H9 (cell line): ENCODE results near the gene ACVR2B. TPM values are rescaled to one million over a fixed set of nuclear protein-coding genes. Genes with fewer than 3 reads are reported as not detected.
A peak's percentile ranks its signal among the peaks of the same experiment; 100 is the strongest.

Experiments used
- DNase-seq: peaks from one replicate; pipeline ENCODE4 v3.0.0-alpha.2; 2017
- H2AFZ ChIP-seq: one replicate; pipeline ENCODE4 v1.6.1; 2013; ENCODE audit warnings: mild to moderate bottlenecking, low read length, control low read depth, moderate library complexity
- H2AK5ac ChIP-seq: 2 replicates; pipeline ENCODE4 v1.6.1; 2013; ENCODE audit warnings: low read length, control low read depth, mixed read lengths; ENCODE audit not compliant: insufficient read length
- H2BK120ac ChIP-seq: one replicate; pipeline ENCODE4 v1.6.1; 2013; ENCODE audit warnings: low read depth, mild to moderate bottlenecking, low read length, control low read depth, inconsistent platforms; ENCODE audit not compliant: poor library complexity, severe bottlenecking
- H2BK12ac ChIP-seq: 2 replicates; pipeline ENCODE4 v1.6.1; 2013; ENCODE audit warnings: low read length, control low read depth, mixed read lengths, low read depth; ENCODE audit not compliant: insufficient read length
- H2BK15ac ChIP-seq: 2 replicates; pipeline ENCODE4 v1.6.1; 2013; ENCODE audit warnings: low read depth, low read length, control low read depth
- H2BK20ac ChIP-seq: one replicate; pipeline ENCODE4 v1.6.1; 2013; ENCODE audit warnings: low read depth, mild to moderate bottlenecking, low read length, control low read depth, inconsistent platforms; ENCODE audit not compliant: poor library complexity, severe bottlenecking
- H2BK5ac ChIP-seq: 2 replicates; pipeline ENCODE4 v1.6.1; 2013; ENCODE audit warnings: low read length, control low read depth, mixed read lengths; ENCODE audit not compliant: insufficient read length
- H3K14ac ChIP-seq: 2 replicates; pipeline ENCODE4 v1.6.1; 2013; ENCODE audit warnings: low read length, control low read depth; ENCODE audit not compliant: insufficient read depth
- H3K18ac ChIP-seq: 2 replicates; pipeline ENCODE4 v1.6.1; 2013; ENCODE audit warnings: low read depth, mild to moderate bottlenecking, mixed read lengths, low read length, control low read depth; ENCODE audit not compliant: insufficient read length
- H3K23ac ChIP-seq: 2 replicates; pipeline ENCODE4 v1.6.1; 2013; ENCODE audit warnings: low read length, control low read depth, mixed read lengths, low read depth; ENCODE audit not compliant: insufficient read length
- H3K23me2 ChIP-seq: 2 replicates; pipeline ENCODE4 v1.6.1; 2013; ENCODE audit warnings: low read depth, mild to moderate bottlenecking, mixed read lengths, low read length, control low read depth; ENCODE audit not compliant: insufficient read length, poor library complexity, severe bottlenecking
- H3K27ac ChIP-seq: 2 replicates; pipeline ENCODE4 v1.5.1; 2013; ENCODE audit warnings: low read length, control low read depth, mixed read lengths, low read depth; ENCODE audit not compliant: insufficient read length
- H3K27me3 ChIP-seq: 2 replicates; pipeline ENCODE4 v1.6.1; 2013; ENCODE audit warnings: low read length, control low read depth, inconsistent platforms; ENCODE audit not compliant: insufficient read depth
- H3K4ac ChIP-seq: 2 replicates; pipeline ENCODE4 v1.6.1; 2013; ENCODE audit warnings: low read depth, mild to moderate bottlenecking, control low read depth, inconsistent platforms, low read length, moderate library complexity
- H3K4me1 ChIP-seq: 2 replicates; pipeline ENCODE4 v1.6.1; 2013; ENCODE audit warnings: low read length, control low read depth, inconsistent platforms; ENCODE audit not compliant: insufficient read depth
- H3K4me2 ChIP-seq: 2 replicates; pipeline ENCODE4 v1.6.1; 2013; ENCODE audit warnings: low read length, control low read depth, mixed read lengths; ENCODE audit not compliant: insufficient read length, insufficient read depth
- H3K56ac ChIP-seq: 2 replicates; pipeline ENCODE4 v1.6.1; 2013; ENCODE audit warnings: low read depth, mild to moderate bottlenecking, mixed read lengths, low read length, control low read depth; ENCODE audit not compliant: insufficient read length
- H3K79me1 ChIP-seq: 2 replicates; pipeline ENCODE4 v1.6.1; 2013; ENCODE audit warnings: low read depth, mild to moderate bottlenecking, moderate library complexity, low read length, control low read depth, inconsistent platforms; ENCODE audit not compliant: insufficient read depth, poor library complexity, severe bottlenecking
- H3K79me2 ChIP-seq: 2 replicates; pipeline ENCODE4 v1.6.1; 2013; ENCODE audit warnings: low read length, control low read depth, inconsistent platforms; ENCODE audit not compliant: insufficient read depth
- H3K9ac ChIP-seq: 2 replicates; pipeline ENCODE4 v1.6.1; 2013; ENCODE audit warnings: low read length, control low read depth, mixed read lengths; ENCODE audit not compliant: insufficient read length; ENCODE audit errors: extremely low read depth
- H3K9me3 ChIP-seq: one replicate; pipeline ENCODE4 v1.6.1; 2013; ENCODE audit warnings: low read depth, low read length, inconsistent platforms; ENCODE audit not compliant: control insufficient read depth
- H3T11ph ChIP-seq: one replicate; pipeline ENCODE4 v1.6.1; 2013; ENCODE audit warnings: mild to moderate bottlenecking, low read length, control low read depth, inconsistent platforms
- H4K20me1 ChIP-seq: one replicate; pipeline ENCODE4 v1.6.1; 2013; ENCODE audit not compliant: control insufficient read depth, insufficient read length, insufficient read depth
- H4K5ac ChIP-seq: 2 replicates; pipeline ENCODE4 v1.6.1; 2013; ENCODE audit warnings: low read depth, mild to moderate bottlenecking, mixed read lengths, low read length, control low read depth; ENCODE audit not compliant: insufficient read length
- H4K8ac ChIP-seq: replicated peaks from 2 replicates; pipeline ENCODE4 v1.6.1; 2013; ENCODE audit warnings: low read length, control low read depth, mixed read lengths, low read depth; ENCODE audit not compliant: insufficient read length
- H4K91ac ChIP-seq: 2 replicates; pipeline ENCODE4 v1.6.1; 2013; ENCODE audit warnings: low read depth, mild to moderate bottlenecking, moderate library complexity, mixed read lengths, low read length, control low read depth; ENCODE audit not compliant: insufficient read length
- H3K27ac Mint-ChIP-seq, 3 experiments: 2 replicates in 2 of 3; 3 replicates in 1 of 3; pipeline ENCODE4 v1.8.0; 2020 to 2021; ENCODE audit warnings: mixed read lengths in 3 of 3, mild to moderate bottlenecking in 1 of 3, moderate library complexity in 1 of 3
- H3K27me3 Mint-ChIP-seq: 2 replicates; pipeline ENCODE4 v1.8.0; 2021; ENCODE audit warnings: low read depth, mild to moderate bottlenecking, moderate library complexity, mixed read lengths
- H3K36me3 Mint-ChIP-seq, 3 experiments: 2 replicates in 2 of 3; 3 replicates in 1 of 3; pipeline ENCODE4 v1.8.0; 2020 to 2021; ENCODE audit warnings: low read depth in 3 of 3, mixed read lengths in 3 of 3; ENCODE audit not compliant: insufficient read depth in 1 of 3
- H3K4me1 Mint-ChIP-seq, 2 experiments: 2 replicates each; pipeline ENCODE4 v1.8.0; 2020; ENCODE audit warnings: mixed read lengths in 2 of 2
- H3K4me3 Mint-ChIP-seq, 2 experiments: 2 replicates in 1 of 2; 3 replicates in 1 of 2; pipeline ENCODE4 v1.8.0; 2020 to 2021; ENCODE audit warnings: mild to moderate bottlenecking in 2 of 2, mixed read lengths in 2 of 2, moderate library complexity in 1 of 2
- H3K9me3 Mint-ChIP-seq, 2 experiments: 2 replicates in 1 of 2; 3 replicates in 1 of 2; pipeline ENCODE4 v1.8.0; 2020; ENCODE audit warnings: mild to moderate bottlenecking in 2 of 2, mixed read lengths in 2 of 2, moderate library complexity in 1 of 2
- WGBS: extraction: QIAGEN DNeasy Blood & Tissue Kit; methylation state at CpG from one replicate; pipeline ENCODE4 v1.1.7; 2013; ENCODE audit warnings: missing lambda C conversion rate, low lambda C conversion rate, mixed read lengths; ENCODE audit not compliant: insufficient read length; ENCODE audit errors: extremely low coverage; 5-methylcytosine and 5-hydroxymethylcytosine counted together
- total RNA-seq: library from RNA; stranded (reverse); gene quantifications from 2 replicates; pipeline ENCODE4 v1.2.1, GENCODE V29; 2021
- TF ChIP-seq, protein P1 (sequence below): fragments of 200-600 bp; sonication (generic); conservative IDR thresholded peaks from 3 replicates; pipeline ENCODE4 v1.8.0; 2021; ENCODE audit warnings: antibody characterized with exemption, mild to moderate bottlenecking

The ACVR2B gene
- total RNA-seq, 1 experiment from 2014 or later, result 105 TPM

DNA sequence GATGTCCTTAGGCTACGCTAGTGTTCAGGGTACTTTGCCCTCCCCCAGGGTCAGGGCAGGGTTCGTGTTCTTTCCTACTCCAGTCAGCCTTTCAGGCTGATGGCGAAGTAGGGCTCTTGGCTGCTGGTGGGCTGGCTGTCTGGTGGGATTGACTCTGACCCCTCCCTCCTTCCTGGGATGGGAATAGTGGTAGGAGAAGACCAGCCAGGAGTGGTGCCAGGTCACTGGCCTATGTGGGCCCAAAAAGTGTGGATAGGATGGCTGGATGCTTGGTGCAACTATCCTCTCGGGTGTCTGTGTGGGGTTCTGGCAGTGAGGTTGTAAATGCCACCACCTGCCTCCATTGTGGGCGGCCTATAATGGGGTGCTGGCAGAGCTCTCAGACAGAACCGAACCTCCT, 22.0 kb downstream of the ACVR2B start:
- no peak overlapping the region for H2BK20ac ChIP-seq
- no peak overlapping the region for H4K8ac ChIP-seq
- H3K4me1 ChIP-seq, result no peaks in the 10 kb centered on the region
- peaks cover 26% of the 10 kb centered on the region; the same call in 1 of the 2 replicates for H3K79me2 ChIP-seq
- no peak overlapping the region for H3T11ph ChIP-seq
- Mint-ChIP-seq H3K9me3 (peaks cover 1% of the 10 kb centered on the region in 2 experiments; a peak in 3 of 5 replicates), H3K4me1 (peaks cover 14 to 15% of the 10 kb centered on the region in 2 experiments), H3K27ac (peak overlapping the region in 1 of 3 experiments; percentile 35; a peak in 2 of 7 replicates), H3K4me3 (no peak overlapping the region), H3K27me3 (no peaks in the 10 kb centered on the region), H3K36me3 (peaks cover 19 to 32% (median 30%) of the 10 kb centered on the region in 3 experiments)
- no peaks in the 10 kb centered on the region for H3K27me3 ChIP-seq
- H3K9me3 ChIP-seq, result no peaks in the 10 kb centered on the region
- no peak overlapping the region for H4K5ac ChIP-seq
- no peak overlapping the region for H3K9ac ChIP-seq
- H3K14ac ChIP-seq, result no peak overlapping the region
- no peak overlapping the region for H2BK120ac ChIP-seq
- no peaks in the 10 kb centered on the region for H3K23me2 ChIP-seq
- TF ChIP-seq, protein P1, sequence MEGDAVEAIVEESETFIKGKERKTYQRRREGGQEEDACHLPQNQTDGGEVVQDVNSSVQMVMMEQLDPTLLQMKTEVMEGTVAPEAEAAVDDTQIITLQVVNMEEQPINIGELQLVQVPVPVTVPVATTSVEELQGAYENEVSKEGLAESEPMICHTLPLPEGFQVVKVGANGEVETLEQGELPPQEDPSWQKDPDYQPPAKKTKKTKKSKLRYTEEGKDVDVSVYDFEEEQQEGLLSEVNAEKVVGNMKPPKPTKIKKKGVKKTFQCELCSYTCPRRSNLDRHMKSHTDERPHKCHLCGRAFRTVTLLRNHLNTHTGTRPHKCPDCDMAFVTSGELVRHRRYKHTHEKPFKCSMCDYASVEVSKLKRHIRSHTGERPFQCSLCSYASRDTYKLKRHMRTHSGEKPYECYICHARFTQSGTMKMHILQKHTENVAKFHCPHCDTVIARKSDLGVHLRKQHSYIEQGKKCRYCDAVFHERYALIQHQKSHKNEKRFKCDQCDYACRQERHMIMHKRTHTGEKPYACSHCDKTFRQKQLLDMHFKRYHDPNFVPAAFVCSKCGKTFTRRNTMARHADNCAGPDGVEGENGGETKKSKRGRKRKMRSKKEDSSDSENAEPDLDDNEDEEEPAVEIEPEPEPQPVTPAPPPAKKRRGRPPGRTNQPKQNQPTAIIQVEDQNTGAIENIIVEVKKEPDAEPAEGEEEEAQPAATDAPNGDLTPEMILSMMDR, result no peak
- H3K79me1 ChIP-seq, result peaks cover 3% of the 10 kb centered on the region
- H2BK5ac ChIP-seq, result no peak overlapping the region
- no peak overlapping the region for H3K4me2 ChIP-seq
- no peak overlapping the region for H3K23ac ChIP-seq
- H3K27ac ChIP-seq, result no peak overlapping the region
- WGBS, result no CpG with 5 or more reads among the region's 6 CpGs
- H2BK15ac ChIP-seq, result no peak overlapping the region
- no peak overlapping the region for H4K91ac ChIP-seq
- no peak overlapping the region for H2BK12ac ChIP-seq
- H2AK5ac ChIP-seq, result no peak overlapping the region
- peaks cover 2% of the 10 kb centered on the region for H4K20me1 ChIP-seq
- no peak overlapping the region for H3K4ac ChIP-seq
- no peak overlapping the region for H2AFZ ChIP-seq
- H3K18ac ChIP-seq, result no peak overlapping the region
- DNase-seq, result no peak
- no peak overlapping the region for H3K56ac ChIP-seq
